OCI-LY3 (cell line): Measurements from ENCODE around the gene KREMEN1.
A peak's percentile ranks its signal among the peaks of the same experiment; 100 is the strongest.

ENCODE experiments used
- H2AFZ ChIP-seq: fragments of 200-600, 300-600 bp; shearing (Covaris generic); 2 replicates; pipeline ENCODE4 v1.6.0; 2014; ENCODE audit warnings: antibody characterized with exemption, low read depth, low read length
- H3K27ac ChIP-seq: fragments of 200-600, 300-600 bp; sonication (generic); 2 replicates; pipeline ENCODE4 v1.5.1; 2014; ENCODE audit warnings: mild to moderate bottlenecking, low read length, moderate library complexity, mixed read lengths
- H3K27me3 ChIP-seq: fragments of 200-600, 300-600 bp; sonication (generic); 2 replicates; pipeline ENCODE4 v1.6.1; 2014; ENCODE audit warnings: low read depth, low read length, mixed read lengths
- H3K36me3 ChIP-seq: fragments of 200-600, 300-600 bp; sonication (generic); replicated peaks from 2 replicates; pipeline ENCODE3; 2014; ENCODE audit warnings: low read depth, low read length, mixed read lengths
- H3K4me1 ChIP-seq: fragments of 300-600, 200-600 bp; sonication (generic); 2 replicates; pipeline ENCODE4 v1.6.1; 2014; ENCODE audit warnings: low read length, mixed read lengths
- H3K4me2 ChIP-seq: fragments of 200-600, 300-600 bp; sonication (generic); 2 replicates; pipeline ENCODE4 v1.6.1; 2014; ENCODE audit warnings: low read length, mixed read lengths
- H3K4me3 ChIP-seq: fragments of 300-600, 200-600 bp; sonication (generic); 2 replicates; pipeline ENCODE4 v1.5.1; 2014; ENCODE audit warnings: antibody characterized with exemption, mild to moderate bottlenecking, low read length, moderate library complexity
- H3K79me2 ChIP-seq: fragments of 300-600, 200-600 bp; shearing (Covaris generic); 2 replicates; pipeline ENCODE4 v1.6.1; 2014; ENCODE audit warnings: mild to moderate bottlenecking, low read length, mixed read lengths
- H3K9ac ChIP-seq: fragments of 300-600, 200-600 bp; shearing (Covaris generic); 2 replicates; pipeline ENCODE4 v1.6.0; 2014; ENCODE audit warnings: mild to moderate bottlenecking, low read length, moderate library complexity
- H3K9me3 ChIP-seq: fragments of 200-600, 300-600 bp; shearing (Covaris generic); 2 replicates; pipeline ENCODE4 v1.6.1; 2014; ENCODE audit warnings: low read length, mixed read lengths; ENCODE audit not compliant: insufficient read depth
- H4K20me1 ChIP-seq: fragments of 200-600, 300-600 bp; sonication (generic); 2 replicates; pipeline ENCODE4 v1.6.1; 2016; ENCODE audit warnings: low read length, mixed read lengths; ENCODE audit not compliant: insufficient read depth
- CTCF ChIP-seq: fragments of 200-600, 300-600 bp; sonication (generic); IDR thresholded peaks from 2 replicates; pipeline ENCODE4 v1.5.1; 2014; ENCODE audit warnings: antibody characterized with exemption, low read length, low read depth
- EZH2phosphoT487 ChIP-seq: fragments of 200-600 bp; shearing (Covaris generic); IDR thresholded peaks from 2 replicates; pipeline ENCODE4 v1.6.1; 2018; ENCODE audit warnings: antibody characterized with exemption, mixed run types, low read depth

Gene KREMEN1

GRCh38 chr22:29072979-29073617 is at the start of gene KREMEN1:
TSS of gene KREMEN1 (plus strand) at chr22:29073035. CDS start at chr22:29073131, 96 bp downstream.
- Histone ChIP-seq H3K36me3 (no peaks in the 10 kb centered on the region), H2AFZ (peak within 1 kb of the TSS; percentile 91), H4K20me1 (no peaks in the 10 kb centered on the region), H3K79me2 (no peaks in the 10 kb centered on the region), H3K9me3 (no peaks in the 10 kb centered on the region), H3K4me3 (peak within 1 kb of the TSS; percentile 80), H3K4me1 (peaks cover 10% of the 10 kb centered on the region), H3K9ac (peak within 1 kb of the TSS; percentile 55; the same call in 1 of the 2 replicates), H3K4me2 (peak within 1 kb of the TSS; percentile 97), H3K27me3 (peaks cover 50% of the 10 kb centered on the region), H3K27ac (no peak within 1 kb of the TSS)
- no peak for TF ChIP-seq CTCF
- TF ChIP-seq EZH2phosphoT487, result no peak

GRCh38 chr22:29023172-29023796 is 49.6 kb upstream of the KREMEN1 start:
- Histone ChIP-seq H3K4me1 (peaks cover 3% of the 10 kb centered on the region; the same call in 1 of the 2 replicates), H3K4me3 (no peak overlapping the region), H3K27me3 (no peaks in the 10 kb centered on the region), H3K9me3 (no peaks in the 10 kb centered on the region), H3K36me3 (peaks cover 8% of the 10 kb centered on the region), H3K4me2 (no peak overlapping the region), H4K20me1 (no peaks in the 10 kb centered on the region; the same call in 1 of the 2 replicates), H2AFZ (no peak overlapping the region), H3K27ac (no peak overlapping the region), H3K9ac (no peak overlapping the region), H3K79me2 (no peaks in the 10 kb centered on the region; the same call in 1 of the 2 replicates)
- TF ChIP-seq CTCF, result no peak
- no peak for TF ChIP-seq EZH2phosphoT487

- H3K27ac ChIP-seq, result no peak overlapping the region
- no peak overlapping the region for H3K4me3 ChIP-seq
- H3K4me1 ChIP-seq, result peaks cover 3% of the 10 kb centered on the region; the same call in 1 of the 2 replicates
- H3K9ac ChIP-seq, result no peak overlapping the region
- TF ChIP-seq EZH2phosphoT487, result no peak
- no peak for TF ChIP-seq CTCF
- H3K79me2 ChIP-seq, result no peaks in the 10 kb centered on the region; the same call in 1 of the 2 replicates
- no peaks in the 10 kb centered on the region for H3K9me3 ChIP-seq
- peaks cover 2% of the 10 kb centered on the region for H3K36me3 ChIP-seq
- H3K4me2 ChIP-seq, result no peak overlapping the region
- H4K20me1 ChIP-seq, result no peaks in the 10 kb centered on the region; the same call in 1 of the 2 replicates
- no peak overlapping the region for H2AFZ ChIP-seq
- no peaks in the 10 kb centered on the region for H3K27me3 ChIP-seq
These were observed 46.3 kb upstream of the KREMEN1 start for GRCh38 chr22:29026579-29026978.

GRCh38 chr22:29028468-29028867 is 44.4 kb upstream of the KREMEN1 start:
- Histone ChIP-seq H3K36me3 (peaks cover 2% of the 10 kb centered on the region), H3K9me3 (no peaks in the 10 kb centered on the region), H3K9ac (no peak overlapping the region), H2AFZ (no peak overlapping the region), H3K27ac (no peak overlapping the region), H3K4me3 (no peak overlapping the region), H3K79me2 (no peaks in the 10 kb centered on the region), H3K4me2 (no peak overlapping the region), H4K20me1 (no peaks in the 10 kb centered on the region; the same call in 1 of the 2 replicates), H3K27me3 (no peaks in the 10 kb centered on the region), H3K4me1 (no peaks in the 10 kb centered on the region)
- TF ChIP-seq EZH2phosphoT487 (no peak), CTCF (no peak)
